ENCODE data around the gene LRRC8E. TPM values are rescaled to one million over a fixed set of nuclear protein-coding genes. Genes with fewer than 3 reads are reported as not detected.

LRRC8E gene
- total RNA-seq, 2 experiments from 2014 or later: not detected

GRCh38 chr19:7904074-7905020 is 16.0 kb downstream of the LRRC8E start:
- Mint-ChIP-seq H3K27me3 (no peaks in the 10 kb centered on the region), H3K4me1 (peaks cover 29% of the 10 kb centered on the region), H3K9me3 (no peaks in the 10 kb centered on the region), H3K27ac (peak overlapping the region; percentile 94), H3K4me3 (peak overlapping the region; percentile 81), H3K36me3 (ENCODE audit: low read depth) (peaks cover 10% of the 10 kb centered on the region)
- DNase-seq: peak; percentile 69
- CTCF ChIA-PET: interaction anchor here (0.6 to 1.6 kb wide), 18 partner anchors 8 to 336 kb away, joined by 3 to 19 read pairs (median 4); partner anchors contain the start of genes SNAPC2, TIMM44 and TRAPPC5
- POLR2A ChIA-PET: interaction anchor here (0.6 kb wide), 1 partner anchor 543 kb away, joined by 12 read pairs; no protein-coding TSS in a partner anchor

GRCh38 chr19:7905268-7905667 is 17.0 kb downstream of the LRRC8E start:
- Mint-ChIP-seq H3K36me3 (ENCODE audit: low read depth) (peaks cover 10% of the 10 kb centered on the region), H3K4me3 (peak overlapping the region; percentile 78), H3K4me1 (peaks cover 29% of the 10 kb centered on the region), H3K9me3 (no peaks in the 10 kb centered on the region), H3K27me3 (no peaks in the 10 kb centered on the region), H3K27ac (peak overlapping the region; percentile 94)
- no peak for DNase-seq
- POLR2A ChIA-PET: no interaction called here
- CTCF ChIA-PET: interaction anchor here (0.6 kb wide), 1 partner anchor 28 kb away, joined by 3 read pairs; no protein-coding TSS in a partner anchor

GRCh38 chr19:7905859-7906258 is 17.5 kb downstream of the LRRC8E start:
- ChIA-PET POLR2A (no interaction called here), CTCF (interaction anchor here (1.3 kb wide), 1 partner anchor 12 kb away, joined by 3 read pairs; no protein-coding TSS in a partner anchor)
- no peak for DNase-seq
- H3K36me3 Mint-ChIP-seq (ENCODE audit: low read depth): peaks cover 14% of the 10 kb centered on the region
- H3K27ac Mint-ChIP-seq: peak overlapping the region; percentile 70
- no peaks in the 10 kb centered on the region for H3K27me3 Mint-ChIP-seq
- no peaks in the 10 kb centered on the region for H3K9me3 Mint-ChIP-seq
- peaks cover 29% of the 10 kb centered on the region for H3K4me1 Mint-ChIP-seq
- peak overlapping the region; percentile 69 for H3K4me3 Mint-ChIP-seq

- Mint-ChIP-seq H3K9me3 (no peaks in the 10 kb centered on the region), H3K27ac (no peak overlapping the region), H3K36me3 (ENCODE audit: low read depth) (peaks cover 16% of the 10 kb centered on the region), H3K4me1 (peaks cover 29% of the 10 kb centered on the region), H3K4me3 (no peak overlapping the region), H3K27me3 (no peaks in the 10 kb centered on the region)
- ChIA-PET CTCF (interaction anchor here (0.7 to 2.1 kb wide), 3 partner anchors 11 to 1757 kb away, joined by 3 to 10 read pairs (median 3); no protein-coding TSS in a partner anchor), POLR2A (interaction anchor here (0.6 kb wide), 1 partner anchor 263 kb away, joined by 3 read pairs; no protein-coding TSS in a partner anchor)
- no peak for DNase-seq
Observed at GRCh38 chr19:7907122-7907521, 18.8 kb downstream of the LRRC8E start.

DNA sequence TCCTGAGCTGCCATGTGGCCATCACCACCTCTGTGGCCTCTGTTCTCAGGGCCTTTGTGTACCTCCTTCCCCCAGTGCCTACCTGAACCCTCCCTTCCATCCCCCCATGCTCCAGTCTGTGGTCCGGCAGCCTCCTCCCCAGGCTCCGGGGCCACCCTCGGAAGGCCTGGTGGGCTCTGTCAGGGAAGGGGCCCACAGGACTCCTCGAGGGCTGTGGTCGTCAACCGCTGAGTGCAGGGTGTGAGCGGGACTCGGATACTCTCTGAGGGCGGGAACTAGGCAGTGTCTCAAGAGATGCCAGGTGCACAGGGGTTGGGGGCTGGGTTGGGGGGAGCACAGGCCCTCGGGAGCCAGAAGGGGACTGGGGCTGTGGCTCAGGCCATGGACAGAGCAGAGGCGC is 19.2 kb downstream of the LRRC8E start:
- Mint-ChIP-seq H3K27me3 (no peaks in the 10 kb centered on the region), H3K4me1 (peaks cover 26% of the 10 kb centered on the region), H3K4me3 (no peak overlapping the region), H3K9me3 (no peaks in the 10 kb centered on the region), H3K27ac (no peak overlapping the region), H3K36me3 (ENCODE audit: low read depth) (peaks cover 16% of the 10 kb centered on the region)
- DNase-seq: no peak
- ChIA-PET POLR2A (interaction anchor here (0.6 kb wide), 1 partner anchor 263 kb away, joined by 3 read pairs; no protein-coding TSS in a partner anchor), CTCF (interaction anchor here (2.1 kb wide), 1 partner anchor 10 kb away, joined by 10 read pairs; no protein-coding TSS in a partner anchor)

DNA sequence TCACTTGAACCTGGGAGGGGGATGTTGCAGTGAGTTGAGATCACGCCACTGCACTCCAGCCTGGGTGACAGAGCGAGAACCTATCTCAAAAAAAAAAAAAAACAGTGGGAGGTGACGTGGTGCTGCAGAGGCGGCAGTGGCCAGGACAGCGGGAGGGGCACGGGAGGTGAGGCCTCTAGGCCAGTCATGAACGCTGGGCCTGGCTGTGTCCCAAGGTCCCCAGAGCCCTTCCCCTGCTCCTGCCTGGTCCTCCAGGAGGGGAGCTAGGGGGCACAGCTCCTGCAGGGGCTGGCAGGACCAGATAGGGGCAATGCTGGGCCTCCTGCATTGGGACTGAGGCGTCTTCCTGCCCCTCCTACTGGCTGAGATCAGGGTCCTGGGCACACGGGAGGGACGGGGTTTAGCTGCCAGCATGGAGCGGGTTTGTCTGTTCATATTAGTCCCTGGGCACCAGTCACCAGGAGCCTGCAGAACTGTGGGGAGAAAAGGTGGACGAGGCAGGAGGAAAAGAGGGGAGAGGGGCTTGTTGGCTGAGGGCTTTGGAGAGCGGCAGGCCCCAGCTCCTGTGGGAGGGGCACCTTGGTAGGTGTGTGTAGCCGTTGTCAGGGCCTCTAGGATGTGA is 19.9 kb downstream of the LRRC8E start:
- Mint-ChIP-seq H3K27ac (peak overlapping the region; percentile 36), H3K36me3 (ENCODE audit: low read depth) (peaks cover 20% of the 10 kb centered on the region), H3K4me3 (no peak overlapping the region), H3K27me3 (no peaks in the 10 kb centered on the region), H3K4me1 (peaks cover 21% of the 10 kb centered on the region), H3K9me3 (no peaks in the 10 kb centered on the region)
- ChIA-PET POLR2A (no interaction called here), CTCF (interaction anchor here (0.6 to 2.1 kb wide), 3 partner anchors 10 to 413 kb away, joined by 4 to 10 read pairs (median 7); partner anchors contain the start of gene SNAPC2)
- DNase-seq: no peak

GRCh38 chr19:7908742-7909461 is 20.6 kb downstream of the LRRC8E start:
- H3K36me3 Mint-ChIP-seq (ENCODE audit: low read depth): peaks cover 20% of the 10 kb centered on the region
- no peak overlapping the region for H3K27ac Mint-ChIP-seq
- no peak for DNase-seq
- ChIA-PET POLR2A (no interaction called here), CTCF (interaction anchor here (0.6 to 2.1 kb wide), 3 partner anchors 9 to 414 kb away, joined by 4 to 10 read pairs (median 7); partner anchors contain the start of gene SNAPC2)
- no peaks in the 10 kb centered on the region for H3K9me3 Mint-ChIP-seq
- no peak overlapping the region for H3K4me3 Mint-ChIP-seq
- H3K27me3 Mint-ChIP-seq: no peaks in the 10 kb centered on the region
- H3K4me1 Mint-ChIP-seq: peaks cover 21% of the 10 kb centered on the region

- peaks cover 20% of the 10 kb centered on the region for H3K4me1 Mint-ChIP-seq
- DNase-seq: no peak
- H3K27ac Mint-ChIP-seq: no peak overlapping the region
- no peak overlapping the region for H3K4me3 Mint-ChIP-seq
- no peaks in the 10 kb centered on the region for H3K27me3 Mint-ChIP-seq
- no peaks in the 10 kb centered on the region for H3K9me3 Mint-ChIP-seq
- peaks cover 19% of the 10 kb centered on the region for H3K36me3 Mint-ChIP-seq (ENCODE audit: low read depth)
- ChIA-PET POLR2A (no interaction called here), CTCF (interaction anchor here (2.1 kb wide), 2 partner anchors 8 to 11 kb away, joined by 7 to 10 read pairs; partner anchors contain the start of gene SNAPC2)
Observed at GRCh38 chr19:7909471-7910067, 21.3 kb downstream of the LRRC8E start.

DNA sequence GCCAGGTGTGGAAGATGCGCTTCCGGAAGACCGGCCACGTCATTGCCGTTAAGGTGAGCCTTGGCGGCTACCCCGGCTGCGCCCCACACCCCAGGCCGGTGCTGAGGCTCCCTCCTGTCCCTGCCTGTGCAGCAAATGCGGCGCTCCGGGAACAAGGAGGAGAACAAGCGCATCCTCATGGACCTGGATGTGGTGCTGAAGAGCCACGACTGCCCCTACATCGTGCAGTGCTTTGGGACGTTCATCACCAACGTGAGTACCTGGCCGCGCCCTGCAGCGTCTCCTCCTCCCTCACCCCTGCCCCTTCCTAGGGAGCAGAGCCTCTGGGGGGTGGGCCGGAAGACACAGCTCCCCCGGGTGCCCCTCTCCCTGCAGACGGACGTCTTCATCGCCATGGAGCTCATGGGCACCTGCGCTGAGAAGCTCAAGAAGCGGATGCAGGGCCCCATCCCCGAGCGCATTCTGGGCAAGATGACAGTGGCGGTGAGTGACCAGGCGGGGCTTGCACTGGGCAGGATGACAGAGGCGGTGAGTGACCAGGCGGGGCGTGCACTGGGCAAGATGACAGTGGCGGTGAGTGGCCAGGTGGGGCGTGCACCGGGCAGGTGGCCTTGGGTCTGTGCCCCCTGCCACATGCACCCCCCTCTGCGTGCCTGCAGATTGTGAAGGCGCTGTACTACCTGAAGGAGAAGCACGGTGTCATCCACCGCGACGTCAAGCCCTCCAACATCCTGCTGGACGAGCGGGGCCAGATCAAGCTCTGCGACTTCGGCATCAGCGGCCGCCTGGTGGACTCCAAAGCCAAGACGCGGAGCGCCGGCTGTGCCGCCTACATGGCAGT is 22.2 kb downstream of the LRRC8E start:
- no peaks in the 10 kb centered on the region for H3K9me3 Mint-ChIP-seq
- H3K27me3 Mint-ChIP-seq: peaks cover 9% of the 10 kb centered on the region
- H3K27ac Mint-ChIP-seq: no peak overlapping the region
- DNase-seq: no peak
- no peak overlapping the region for H3K4me3 Mint-ChIP-seq
- peaks cover 12% of the 10 kb centered on the region for H3K36me3 Mint-ChIP-seq (ENCODE audit: low read depth)
- POLR2A ChIA-PET: no interaction called here
- CTCF ChIA-PET: interaction anchor here (1.4 to 2.1 kb wide), 3 partner anchors 10 to 230 kb away, joined by 3 to 7 read pairs (median 7); partner anchors contain the start of genes SNAPC2 and TRAPPC5
- H3K4me1 Mint-ChIP-seq: peaks cover 14% of the 10 kb centered on the region

DNA sequence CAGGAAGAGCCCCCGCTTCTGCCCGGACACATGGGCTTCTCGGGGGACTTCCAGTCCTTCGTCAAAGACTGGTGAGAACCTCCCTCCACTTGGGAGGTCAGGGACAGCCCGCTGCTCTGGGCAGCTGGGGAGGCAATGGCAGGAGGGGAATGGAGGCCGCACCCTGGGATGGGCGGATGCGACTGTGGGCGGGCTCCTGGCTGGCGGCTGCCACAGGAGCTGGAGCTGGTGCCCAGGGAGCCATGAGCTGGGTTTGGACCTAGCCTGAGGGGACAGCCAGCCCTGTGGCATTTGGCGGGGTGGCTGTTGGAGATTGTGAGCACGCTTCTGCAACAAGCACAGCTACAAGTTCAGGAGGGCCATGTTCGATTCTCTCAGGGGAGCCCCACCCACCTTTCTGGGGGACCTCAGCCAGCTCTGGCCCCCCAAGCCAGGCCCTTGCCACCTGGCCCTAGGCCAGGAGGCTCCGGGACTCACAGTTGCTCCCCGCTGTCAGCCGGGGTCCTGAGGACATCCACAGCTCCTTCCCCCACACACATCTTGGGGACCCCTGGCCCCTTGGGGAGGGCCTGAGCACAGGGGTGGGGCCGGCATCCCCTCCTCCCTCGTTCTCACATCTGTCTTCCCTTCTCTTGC is 23.3 kb downstream of the LRRC8E start:
- Mint-ChIP-seq H3K27ac (no peak overlapping the region), H3K27me3 (peaks cover 14% of the 10 kb centered on the region), H3K9me3 (no peaks in the 10 kb centered on the region), H3K4me1 (peaks cover 9% of the 10 kb centered on the region), H3K36me3 (ENCODE audit: low read depth) (peaks cover 10% of the 10 kb centered on the region), H3K4me3 (no peak overlapping the region)
- POLR2A ChIA-PET: no interaction called here
- CTCF ChIA-PET: interaction anchor here (0.6 to 1.5 kb wide), 5 partner anchors 8 to 231 kb away, joined by 3 to 7 read pairs (median 5); partner anchors contain the start of genes MAP2K7, SNAPC2 and TRAPPC5
- DNase-seq: no peak

All from activated CD4-positive, alpha-beta T cell treated with anti-CD3 and anti-CD28 coated beads, Interleukin-2, amount 10 ng/mL, durations not matched to agents 7 days and 5 days (primary cell).